Measurements from ENCODE around the gene CDK14.

Gene CDK14

DNA sequence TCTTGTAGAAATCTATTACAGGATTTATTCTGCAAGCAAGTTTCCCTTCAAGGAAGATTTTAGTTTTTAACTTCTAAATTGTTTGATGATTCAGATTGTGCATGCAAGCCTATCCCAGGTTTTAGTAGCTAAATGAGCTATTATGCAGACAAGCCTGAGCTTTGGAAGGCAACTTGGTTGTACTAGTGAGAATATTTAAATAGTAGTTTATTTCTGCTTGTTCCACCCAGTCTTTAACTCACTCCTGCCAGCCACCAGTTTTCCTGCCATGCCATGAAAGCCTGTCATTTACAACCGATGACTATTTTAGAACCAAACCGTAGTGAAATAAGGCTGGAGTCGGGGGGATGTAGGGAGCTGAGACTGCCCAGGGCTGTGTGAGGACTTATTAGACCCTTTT lies 343.5 kb downstream of the CDK14 start:
- Histone ChIP-seq H3K9me2 (ENCODE audit: low read depth, low read length) (no peaks in the 10 kb centered on the region), H3K4me2 (ENCODE audit: low read length) (no peak overlapping the region), H3K79me2 (ENCODE audit: insufficient read depth, low read length) (0 out of 2 replicates have a peak, but pooled peaks cover 3% of the 10 kb centered on the region)

DNA sequence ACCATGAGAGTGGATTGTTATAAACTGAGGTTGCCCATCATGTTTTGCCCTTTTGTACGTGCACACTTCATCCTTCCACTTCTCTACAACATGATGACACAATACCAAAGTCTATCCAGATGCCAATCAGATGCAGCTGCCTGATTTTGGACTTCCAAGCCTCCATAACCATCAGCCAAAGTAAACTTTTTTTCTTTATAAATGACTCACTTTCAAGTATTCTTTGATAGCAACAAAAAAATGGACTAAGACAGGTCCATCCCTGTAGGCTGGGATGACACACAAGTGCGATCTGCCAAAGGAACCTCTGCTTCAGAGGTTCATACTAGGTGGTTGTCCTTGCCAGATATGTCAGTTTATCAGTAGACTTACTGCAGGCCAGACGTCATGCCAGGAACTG lies 347.9 kb downstream of the CDK14 start:
- Histone ChIP-seq H3K27me3 (ENCODE audit: insufficient read depth, low read length) (no peaks in the 10 kb centered on the region), H3F3A (ENCODE audit: insufficient read depth, low read length) (no peaks in the 10 kb centered on the region), H2AFZ (ENCODE audit: low read length) (no peak overlapping the region), H3K79me2 (ENCODE audit: insufficient read depth, low read length) (no peaks in the 10 kb centered on the region), H4K20me1 (ENCODE audit: insufficient read depth, low read length) (no peaks in the 10 kb centered on the region), H3K9me2 (ENCODE audit: low read depth, low read length) (no peaks in the 10 kb centered on the region), H3K4me2 (ENCODE audit: low read length) (no peak overlapping the region), H3K4me1 (ENCODE audit: insufficient read depth, low read length, severe bottlenecking) (no peaks in the 10 kb centered on the region), H3K4me3 (ENCODE audit: low read depth, low read length, poor library complexity, severe bottlenecking) (no peak overlapping the region), H3K27ac (ENCODE audit: low read depth, low read length, poor library complexity, severe bottlenecking) (no peak overlapping the region), H3K36me3 (ENCODE audit: insufficient read depth, low read length) (peaks cover 15% of the 10 kb centered on the region), H3K9ac (ENCODE audit: low read length) (no peak overlapping the region), H3K9me3 (ENCODE audit: low read length) (no peaks in the 10 kb centered on the region)
- TF ChIP-seq, protein P1, sequence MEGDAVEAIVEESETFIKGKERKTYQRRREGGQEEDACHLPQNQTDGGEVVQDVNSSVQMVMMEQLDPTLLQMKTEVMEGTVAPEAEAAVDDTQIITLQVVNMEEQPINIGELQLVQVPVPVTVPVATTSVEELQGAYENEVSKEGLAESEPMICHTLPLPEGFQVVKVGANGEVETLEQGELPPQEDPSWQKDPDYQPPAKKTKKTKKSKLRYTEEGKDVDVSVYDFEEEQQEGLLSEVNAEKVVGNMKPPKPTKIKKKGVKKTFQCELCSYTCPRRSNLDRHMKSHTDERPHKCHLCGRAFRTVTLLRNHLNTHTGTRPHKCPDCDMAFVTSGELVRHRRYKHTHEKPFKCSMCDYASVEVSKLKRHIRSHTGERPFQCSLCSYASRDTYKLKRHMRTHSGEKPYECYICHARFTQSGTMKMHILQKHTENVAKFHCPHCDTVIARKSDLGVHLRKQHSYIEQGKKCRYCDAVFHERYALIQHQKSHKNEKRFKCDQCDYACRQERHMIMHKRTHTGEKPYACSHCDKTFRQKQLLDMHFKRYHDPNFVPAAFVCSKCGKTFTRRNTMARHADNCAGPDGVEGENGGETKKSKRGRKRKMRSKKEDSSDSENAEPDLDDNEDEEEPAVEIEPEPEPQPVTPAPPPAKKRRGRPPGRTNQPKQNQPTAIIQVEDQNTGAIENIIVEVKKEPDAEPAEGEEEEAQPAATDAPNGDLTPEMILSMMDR (IDR thresholded peaks at IDR 0.05; ENCODE audit: low read length), result no peak
- TF ChIP-seq EZH2 (IDR thresholded peaks at IDR 0.05; ENCODE audit: borderline replicate concordance, low read length), result no peak

More for the DNA sequence above, 343.5 kb downstream of the CDK14 start:
- Histone ChIP-seq H3K36me3 (ENCODE audit: insufficient read depth, low read length) (peaks cover 30% of the 10 kb centered on the region; the same call in 1 of the 2 replicates), H3K27me3 (ENCODE audit: insufficient read depth, low read length) (no peaks in the 10 kb centered on the region), H3K9ac (ENCODE audit: low read length) (no peak overlapping the region), H3K4me3 (ENCODE audit: low read depth, low read length, poor library complexity, severe bottlenecking) (no peak overlapping the region), H3K27ac (ENCODE audit: low read depth, low read length, poor library complexity, severe bottlenecking) (no peak overlapping the region), H3F3A (ENCODE audit: insufficient read depth, low read length) (no peaks in the 10 kb centered on the region), H4K20me1 (ENCODE audit: insufficient read depth, low read length) (no peaks in the 10 kb centered on the region), H2AFZ (ENCODE audit: low read length) (no peak overlapping the region), H3K9me3 (ENCODE audit: low read length) (no peaks in the 10 kb centered on the region), H3K4me1 (ENCODE audit: insufficient read depth, low read length, severe bottlenecking) (no peaks in the 10 kb centered on the region)
- no peak for TF ChIP-seq EZH2 (IDR thresholded peaks at IDR 0.05; ENCODE audit: borderline replicate concordance, low read length)
- TF ChIP-seq, protein P1 (IDR thresholded peaks at IDR 0.05; ENCODE audit: low read length), result no peak

DNA sequence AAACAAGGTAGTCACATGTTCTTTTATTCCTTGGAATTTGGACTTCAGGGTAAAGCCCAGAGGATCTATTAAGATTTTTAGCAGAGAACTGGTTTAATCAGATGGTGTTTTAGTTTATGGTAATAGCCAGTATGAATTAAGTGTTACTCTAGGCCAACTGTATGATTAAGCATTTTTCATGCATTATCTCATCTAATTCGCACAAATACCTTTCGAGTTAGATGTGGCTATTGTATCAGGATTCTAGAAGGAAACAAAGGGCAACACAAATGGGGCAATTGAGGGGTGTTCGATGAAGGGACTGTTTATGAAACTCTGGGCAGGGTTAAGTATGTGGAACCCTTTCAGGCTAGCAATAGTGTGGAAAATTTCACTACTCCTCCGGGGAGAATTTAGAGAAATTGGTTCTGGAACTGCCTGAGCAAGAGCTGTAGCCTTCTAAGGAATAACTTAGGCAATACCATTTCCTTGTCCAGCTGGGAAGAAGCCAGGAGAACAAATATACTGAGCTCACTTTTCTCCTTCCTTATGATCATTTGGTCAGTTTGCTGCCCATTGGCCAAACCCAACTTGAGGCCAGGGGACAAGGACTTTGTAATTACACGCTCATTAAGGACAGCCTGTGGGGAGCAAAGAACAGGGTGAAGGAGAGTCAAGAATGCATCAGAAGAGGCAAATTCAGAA lies 349.1 kb downstream of the CDK14 start:
- no peaks in the 10 kb centered on the region for H4K20me1 ChIP-seq (ENCODE audit: insufficient read depth, low read length)
- H3K27ac ChIP-seq (ENCODE audit: low read depth, low read length, poor library complexity, severe bottlenecking), result no peak overlapping the region
- H3K79me2 ChIP-seq (ENCODE audit: insufficient read depth, low read length), result no peaks in the 10 kb centered on the region
- no peaks in the 10 kb centered on the region for H3K9me3 ChIP-seq (ENCODE audit: low read length)
- H3K4me3 ChIP-seq (ENCODE audit: low read depth, low read length, poor library complexity, severe bottlenecking), result no peak overlapping the region
- no peaks in the 10 kb centered on the region for H3K4me1 ChIP-seq (ENCODE audit: insufficient read depth, low read length, severe bottlenecking)
- H2AFZ ChIP-seq (ENCODE audit: low read length), result no peak overlapping the region
- no peak overlapping the region for H3K9ac ChIP-seq (ENCODE audit: low read length)
- H3K27me3 ChIP-seq (ENCODE audit: insufficient read depth, low read length), result no peaks in the 10 kb centered on the region
- no peaks in the 10 kb centered on the region for H3K9me2 ChIP-seq (ENCODE audit: low read depth, low read length)
- no peaks in the 10 kb centered on the region for H3F3A ChIP-seq (ENCODE audit: insufficient read depth, low read length)
- no peak overlapping the region for H3K4me2 ChIP-seq (ENCODE audit: low read length)
- TF ChIP-seq, protein P1 (IDR thresholded peaks at IDR 0.05; ENCODE audit: low read length), result no peak
- TF ChIP-seq EZH2 (IDR thresholded peaks at IDR 0.05; ENCODE audit: borderline replicate concordance, low read length), result no peak
- peaks cover 18% of the 10 kb centered on the region for H3K36me3 ChIP-seq (ENCODE audit: insufficient read depth, low read length)
